C4-2B (cell line): ENCODE measurements around the gene SFT2D2.

Source experiments
- H3K27ac ChIP-seq: fragments of 450-650 bp; 2 replicates; pipeline ENCODE4 v1.5.1; 2017
- ZFX ChIP-seq: fragments of 450-650 bp; IDR thresholded peaks from 2 replicates; pipeline ENCODE4 v1.6.1; 2017
- TF ChIP-seq, protein P1 (sequence below): fragments of 450-650 bp; conservative IDR thresholded peaks from 2 replicates; pipeline ENCODE4 v1.5.1; 2017; ENCODE audit warnings: mild to moderate bottlenecking

The SFT2D2 gene

DNA sequence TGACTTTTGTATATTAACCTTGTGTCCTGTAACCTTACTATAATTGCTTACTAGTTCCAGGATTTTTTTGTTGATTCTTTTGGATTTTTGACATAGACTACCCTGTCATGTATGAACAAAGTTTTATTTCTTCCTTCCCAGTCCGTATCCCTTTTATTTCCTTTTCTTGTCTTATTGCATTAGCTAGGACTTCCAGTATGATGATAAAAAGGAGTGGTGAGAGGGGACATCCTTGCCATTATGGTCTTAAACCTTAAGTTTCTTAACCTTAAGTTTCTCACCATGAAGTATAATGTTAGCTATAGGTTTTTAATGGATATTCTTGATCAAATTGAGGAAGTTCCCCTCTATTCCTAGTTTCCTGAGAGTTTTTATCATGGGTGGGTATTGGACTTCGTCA lies 30.4 kb downstream of the SFT2D2 start:
- H3K27ac ChIP-seq: no peak overlapping the region
- TF ChIP-seq ZFX: no peak
- TF ChIP-seq, protein P1, sequence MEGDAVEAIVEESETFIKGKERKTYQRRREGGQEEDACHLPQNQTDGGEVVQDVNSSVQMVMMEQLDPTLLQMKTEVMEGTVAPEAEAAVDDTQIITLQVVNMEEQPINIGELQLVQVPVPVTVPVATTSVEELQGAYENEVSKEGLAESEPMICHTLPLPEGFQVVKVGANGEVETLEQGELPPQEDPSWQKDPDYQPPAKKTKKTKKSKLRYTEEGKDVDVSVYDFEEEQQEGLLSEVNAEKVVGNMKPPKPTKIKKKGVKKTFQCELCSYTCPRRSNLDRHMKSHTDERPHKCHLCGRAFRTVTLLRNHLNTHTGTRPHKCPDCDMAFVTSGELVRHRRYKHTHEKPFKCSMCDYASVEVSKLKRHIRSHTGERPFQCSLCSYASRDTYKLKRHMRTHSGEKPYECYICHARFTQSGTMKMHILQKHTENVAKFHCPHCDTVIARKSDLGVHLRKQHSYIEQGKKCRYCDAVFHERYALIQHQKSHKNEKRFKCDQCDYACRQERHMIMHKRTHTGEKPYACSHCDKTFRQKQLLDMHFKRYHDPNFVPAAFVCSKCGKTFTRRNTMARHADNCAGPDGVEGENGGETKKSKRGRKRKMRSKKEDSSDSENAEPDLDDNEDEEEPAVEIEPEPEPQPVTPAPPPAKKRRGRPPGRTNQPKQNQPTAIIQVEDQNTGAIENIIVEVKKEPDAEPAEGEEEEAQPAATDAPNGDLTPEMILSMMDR: no peak

GRCh38 chr1:168257397-168257796 lies 31.6 kb downstream of the SFT2D2 start:
- H3K27ac ChIP-seq: no peak overlapping the region
- no peak for TF ChIP-seq ZFX
- TF ChIP-seq, protein P1: no peak

DNA sequence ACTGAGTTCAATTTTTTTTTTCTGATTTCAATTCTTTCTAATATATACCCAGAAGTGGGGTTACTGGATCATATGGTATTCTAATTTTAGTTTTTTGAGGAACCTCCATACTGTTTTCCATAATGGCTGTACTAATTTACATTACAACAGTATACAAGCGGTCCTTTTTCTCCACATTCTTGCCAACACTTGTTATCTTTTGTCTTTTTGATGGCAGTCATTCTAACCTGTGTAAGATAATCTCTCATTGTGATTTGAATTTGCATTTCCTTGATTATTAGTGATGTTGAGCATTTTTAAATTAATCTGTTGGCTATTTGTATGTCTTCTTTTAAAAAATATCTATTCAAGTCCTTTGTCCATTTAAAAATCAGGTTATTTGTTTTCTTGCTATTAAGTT lies 33.8 kb downstream of the SFT2D2 start:
- TF ChIP-seq, protein P1: no peak
- no peak for TF ChIP-seq ZFX
- no peak overlapping the region for H3K27ac ChIP-seq

GRCh38 chr1:168260393-168260792 lies 34.6 kb downstream of the SFT2D2 start:
- TF ChIP-seq, protein P1: no peak
- no peak for TF ChIP-seq ZFX
- no peak overlapping the region for H3K27ac ChIP-seq

DNA sequence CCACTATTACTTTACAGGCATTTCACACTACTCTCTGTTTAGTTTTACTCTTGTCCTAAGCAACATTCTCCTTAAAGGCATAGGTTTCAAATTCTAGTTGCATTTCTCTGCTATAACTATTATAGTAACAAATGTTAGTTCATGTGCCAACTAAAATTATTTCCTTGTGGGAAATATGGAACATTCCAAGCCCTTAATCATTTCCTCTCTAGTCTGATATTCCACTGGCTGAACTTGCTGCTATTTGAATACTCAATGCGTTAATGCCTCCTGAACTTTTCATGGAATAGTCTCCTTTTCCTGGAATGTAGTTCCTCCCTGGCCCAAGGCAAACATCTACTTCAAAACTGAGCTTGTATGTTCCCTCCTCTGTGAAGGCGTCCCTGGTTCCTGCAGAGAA lies 35.6 kb downstream of the SFT2D2 start:
- H3K27ac ChIP-seq: no peak overlapping the region
- TF ChIP-seq, protein P1: no peak
- TF ChIP-seq ZFX: no peak

DNA sequence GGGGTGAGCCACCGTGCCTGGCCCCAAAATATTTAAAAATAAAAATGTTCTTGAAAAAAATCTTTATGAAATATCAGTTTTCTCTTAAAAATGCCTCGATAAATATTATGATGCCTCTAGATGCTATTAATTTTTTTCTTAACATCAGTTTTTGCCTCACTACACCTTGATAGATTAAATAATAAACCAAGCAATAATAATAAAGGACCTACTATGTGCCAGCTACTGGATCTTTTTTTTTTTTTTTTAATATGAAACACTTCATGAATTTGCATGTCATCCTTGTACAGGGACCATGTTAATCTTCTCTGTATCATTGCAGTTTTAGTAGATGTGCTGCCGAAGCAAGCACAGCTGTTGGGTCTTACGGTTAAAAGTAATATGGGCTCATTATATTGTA lies 37.3 kb downstream of the SFT2D2 start:
- TF ChIP-seq, protein P1: no peak
- no peak for TF ChIP-seq ZFX

GRCh38 chr1:168264296-168264695 lies 38.5 kb downstream of the SFT2D2 start:
- no peak for TF ChIP-seq ZFX
- TF ChIP-seq, protein P1: no peak
- no peak overlapping the region for H3K27ac ChIP-seq

More for the DNA sequence above, 37.3 kb downstream of the SFT2D2 start:
- no peak overlapping the region for H3K27ac ChIP-seq
